NCI-H345 treated with DMSO at 0.1 percent for 48 hours (cell line): ENCODE data around the gene KRTAP9-7.
"Not testable (repeated sequence)": the region's sequence is repeated elsewhere in the genome, so short reads cannot be mapped to it uniquely, and the experiment has no call there.

Experiments used
- DNase-seq: peaks from one replicate; lab custom pipeline; 2025; ENCODE audit not compliant: unreplicated experiment; lab: John Stamatoyannopoulos, UW

KRTAP9-7 gene

GRCh38 chr17:41271323-41271722, 4.2 kb upstream of the KRTAP9-7 start:
- DNase-seq, result not testable (repeated sequence)

GRCh38 chr17:41271858-41272257, 3.6 kb upstream of the KRTAP9-7 start:
- no peak for DNase-seq

GRCh38 chr17:41278176-41278955, 2.9 kb downstream of the KRTAP9-7 start:
- DNase-seq, result no peak

- no peak for DNase-seq
Measured at GRCh38 chr17:41284043-41284442, 8.5 kb downstream of the KRTAP9-7 start.

GRCh38 chr17:41284546-41284945, 9.0 kb downstream of the KRTAP9-7 start:
- DNase-seq, result no peak

GRCh38 chr17:41287050-41287449, 11.6 kb downstream of the KRTAP9-7 start:
- no peak for DNase-seq

GRCh38 chr17:41294016-41294415, 18.5 kb downstream of the KRTAP9-7 start:
- DNase-seq, result no peak

GRCh38 chr17:41296846-41297245, 21.3 kb downstream of the KRTAP9-7 start:
- no peak for DNase-seq

- DNase-seq, result no peak
Measured at GRCh38 chr17:41298458-41299135, 23.1 kb downstream of the KRTAP9-7 start.

- no peak for DNase-seq
Measured at GRCh38 chr17:41301204-41301790, 25.8 kb downstream of the KRTAP9-7 start.

- no peak for DNase-seq
Measured at GRCh38 chr17:41301916-41302901, 26.7 kb downstream of the KRTAP9-7 start, which contains the start of gene KRTAP29-1. Gene KRTAP29-1, minus strand, starts transcription at chr17:41302851. Its CDS starts 0 bp downstream, at chr17:41302851.

GRCh38 chr17:41302981-41303380, 27.5 kb downstream of the KRTAP9-7 start:
- DNase-seq, result no peak

- no peak for DNase-seq
Measured at GRCh38 chr17:41304091-41304490, 28.6 kb downstream of the KRTAP9-7 start.

- no peak for DNase-seq
Measured at GRCh38 chr17:41307647-41308046, 32.1 kb downstream of the KRTAP9-7 start.

- no peak for DNase-seq
Measured at GRCh38 chr17:41308251-41308917, 32.9 kb downstream of the KRTAP9-7 start.

GRCh38 chr17:41308918-41309359, 33.4 kb downstream of the KRTAP9-7 start, which contains the start of gene KRTAP16-1:
Gene KRTAP16-1, minus strand, starts transcription at chr17:41309309. Its CDS starts 56 bp downstream, at chr17:41309253.
- DNase-seq, result no peak

GRCh38 chr17:41311111-41311510, 35.6 kb downstream of the KRTAP9-7 start:
- no peak for DNase-seq

- peak; percentile 45 for DNase-seq
Measured at GRCh38 chr17:41315204-41315794, 39.8 kb downstream of the KRTAP9-7 start, which contains the start of gene KRTAP17-1. Gene KRTAP17-1, minus strand, starts transcription at chr17:41315710. Its CDS starts 60 bp downstream, at chr17:41315650.

GRCh38 chr17:41315814-41316445, 40.4 kb downstream of the KRTAP9-7 start:
- no peak for DNase-seq
